OCI-LY7 (cell line): ENCODE results near the gene FHIT. TPM values are rescaled to one million over a fixed set of nuclear protein-coding genes. Genes with fewer than 3 reads are reported as not detected.

Experiments used
- BruUV-seq: library from RNA; stranded (reverse); fragments of 400-500 nt; replicated peaks from 2 replicates; lab custom pipeline; 2021; lab: Mats Ljungman, UMichigan
- CTCF ChIA-PET: fragments of 300-600 bp; sonication (Branson Sonifier 250); formaldehyde crosslinking; loops from one replicate; lab custom pipeline; 2022; ENCODE audit warnings: antibody characterized with exemption; ENCODE audit not compliant: unreplicated experiment; lab: Charles Lee
- POLR2A ChIA-PET: fragments of 300-600 bp; sonication (Branson Sonifier 250); formaldehyde crosslinking; loops from one replicate; lab custom pipeline; 2022; ENCODE audit warnings: antibody characterized with exemption; lab: Charles Lee
- DNase-seq: peaks from one replicate; pipeline ENCODE4 v3.0.0-alpha.2; 2015; ENCODE audit warnings: low spot score
- H2AFZ ChIP-seq: fragments of 200-600 bp; sonication (generic), shearing (Covaris generic); 2 replicates; pipeline ENCODE4 v1.6.1; 2014; ENCODE audit warnings: mild to moderate bottlenecking, antibody characterized with exemption, low read length, moderate library complexity
- H3K27ac ChIP-seq: fragments of 200-600 bp; sonication (generic); 2 replicates; pipeline ENCODE4 v1.5.1; 2014; ENCODE audit warnings: mixed run types, low read depth, mild to moderate bottlenecking, moderate library complexity, low read length, inconsistent platforms; ENCODE audit not compliant: poor library complexity, severe bottlenecking
- H3K36me3 ChIP-seq: fragments of 200-600 bp; sonication (generic); 2 replicates; pipeline ENCODE4 v1.6.1; 2014; ENCODE audit warnings: mild to moderate bottlenecking, antibody characterized with exemption, low read length, moderate library complexity, mixed read lengths; ENCODE audit not compliant: insufficient read depth
- H3K4me1 ChIP-seq: fragments of 200-600 bp; sonication (generic); 2 replicates; pipeline ENCODE4 v1.5.1; 2014; ENCODE audit warnings: mild to moderate bottlenecking, low read length; ENCODE audit not compliant: insufficient read depth, poor library complexity, severe bottlenecking
- H3K4me2 ChIP-seq: fragments of 200-600 bp; sonication (generic); 2 replicates; pipeline ENCODE4 v1.6.1; 2014; ENCODE audit warnings: mild to moderate bottlenecking, low read length
- H3K4me3 ChIP-seq: fragments of 200-600 bp; sonication (generic); 2 replicates; pipeline ENCODE4 v1.5.1; 2014; ENCODE audit warnings: mild to moderate bottlenecking, low read depth, low read length; ENCODE audit not compliant: poor library complexity, severe bottlenecking
- H3K79me2 ChIP-seq: fragments of 200-600 bp; sonication (generic); 2 replicates; pipeline ENCODE4 v1.6.1; 2016; ENCODE audit warnings: low read depth, mild to moderate bottlenecking, low read length, moderate library complexity, mixed read lengths; ENCODE audit not compliant: insufficient read depth
- H3K9me2 ChIP-seq: fragments of 200-600 bp; sonication (generic); 2 replicates; pipeline ENCODE4 v1.6.1; 2016; ENCODE audit warnings: mild to moderate bottlenecking, low read length, mixed read lengths; ENCODE audit not compliant: insufficient read depth
- H3K9me3 ChIP-seq: fragments of 200-600 bp; sonication (generic); 2 replicates; pipeline ENCODE4 v1.6.1; 2014; ENCODE audit warnings: mild to moderate bottlenecking, mixed run types, low read length, mixed read lengths
- H4K20me1 ChIP-seq: fragments of 200-600 bp; sonication (generic); 2 replicates; pipeline ENCODE4 v1.6.1; 2014; ENCODE audit warnings: mild to moderate bottlenecking, antibody characterized with exemption, low read length, moderate library complexity, mixed read lengths; ENCODE audit not compliant: insufficient read depth
- EZH2phosphoT487 ChIP-seq: fragments of 200-600 bp; sonication (generic); IDR thresholded peaks from 2 replicates; pipeline ENCODE4 v1.6.1; 2018; ENCODE audit warnings: low read depth, borderline replicate concordance, mild to moderate bottlenecking, mixed run types, antibody characterized with exemption, low read length, moderate library complexity, mixed read lengths
- intact Hi-C: fragments of 100-400 bp; cut with micrococcal nuclease; formaldehyde crosslinking; loops from one replicate; pipeline ENCODE4 v1.10.0; 2022; ENCODE audit not compliant: unreplicated experiment
- total RNA-seq, 2 experiments: library from RNA; depleted of rRNA in 1 of 2; stranded (reverse); fragments of >200 nt in 1 of 2; shearing (Covaris generic) in 1 of 2; gene quantifications; 2 replicates each; pipeline ENCODE4 v1.2.3, GENCODE V29; 2014 to 2022
- TF ChIP-seq, protein P1 (sequence below): fragments of 200-600 bp; sonication (generic); conservative IDR thresholded peaks from 2 replicates; pipeline ENCODE4 v1.5.1; 2014; ENCODE audit warnings: mild to moderate bottlenecking, antibody characterized with exemption, low read length, moderate library complexity, mixed read lengths

Gene FHIT
- total RNA-seq, 2 experiments from 2014 or later = 5.0 to 10.9 TPM

DNA sequence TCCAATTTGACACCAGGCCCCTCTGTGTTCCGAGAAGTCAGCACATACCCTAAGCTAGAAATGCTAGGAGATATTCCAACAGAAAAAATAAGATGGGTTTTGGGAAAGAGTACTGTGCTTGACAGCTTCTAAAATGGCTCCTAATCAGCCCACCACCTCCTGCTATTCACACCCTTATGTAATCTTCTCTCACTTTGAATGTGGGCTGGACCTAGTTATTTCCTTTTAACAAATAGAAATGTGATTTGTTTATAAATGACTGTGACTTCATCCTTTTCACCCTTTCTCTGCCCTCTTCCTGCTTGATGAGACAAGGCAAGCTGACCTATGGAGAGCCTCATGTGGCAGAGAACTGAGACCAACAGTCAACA, 961.1 kb downstream of the FHIT start:
- ChIA-PET CTCF (no interaction called here), POLR2A (interaction anchor here (0.7 to 1.1 kb wide), 3 partner anchors 10 to 248 kb away, joined by 3 to 7 read pairs (median 3); no protein-coding TSS in a partner anchor)
- BruUV-seq = no TSS peak
- Histone ChIP-seq H3K9me3 (no peaks in the 10 kb centered on the region), H3K4me1 (peaks cover 5% of the 10 kb centered on the region), H3K36me3 (no peaks in the 10 kb centered on the region), H4K20me1 (no peaks in the 10 kb centered on the region), H3K27ac (no peak overlapping the region), H3K9me2 (no peaks in the 10 kb centered on the region), H3K4me2 (no peak overlapping the region), H3K4me3 (no peak overlapping the region), H2AFZ (no peak overlapping the region), H3K79me2 (no peaks in the 10 kb centered on the region)
- TF ChIP-seq EZH2phosphoT487 = no peak
- TF ChIP-seq, protein P1, sequence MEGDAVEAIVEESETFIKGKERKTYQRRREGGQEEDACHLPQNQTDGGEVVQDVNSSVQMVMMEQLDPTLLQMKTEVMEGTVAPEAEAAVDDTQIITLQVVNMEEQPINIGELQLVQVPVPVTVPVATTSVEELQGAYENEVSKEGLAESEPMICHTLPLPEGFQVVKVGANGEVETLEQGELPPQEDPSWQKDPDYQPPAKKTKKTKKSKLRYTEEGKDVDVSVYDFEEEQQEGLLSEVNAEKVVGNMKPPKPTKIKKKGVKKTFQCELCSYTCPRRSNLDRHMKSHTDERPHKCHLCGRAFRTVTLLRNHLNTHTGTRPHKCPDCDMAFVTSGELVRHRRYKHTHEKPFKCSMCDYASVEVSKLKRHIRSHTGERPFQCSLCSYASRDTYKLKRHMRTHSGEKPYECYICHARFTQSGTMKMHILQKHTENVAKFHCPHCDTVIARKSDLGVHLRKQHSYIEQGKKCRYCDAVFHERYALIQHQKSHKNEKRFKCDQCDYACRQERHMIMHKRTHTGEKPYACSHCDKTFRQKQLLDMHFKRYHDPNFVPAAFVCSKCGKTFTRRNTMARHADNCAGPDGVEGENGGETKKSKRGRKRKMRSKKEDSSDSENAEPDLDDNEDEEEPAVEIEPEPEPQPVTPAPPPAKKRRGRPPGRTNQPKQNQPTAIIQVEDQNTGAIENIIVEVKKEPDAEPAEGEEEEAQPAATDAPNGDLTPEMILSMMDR = no peak
- intact Hi-C loops = no loop called here
- no peak for DNase-seq

- Histone ChIP-seq H3K4me1 (peaks cover 5% of the 10 kb centered on the region), H3K27ac (no peak overlapping the region), H3K4me3 (no peak overlapping the region), H3K36me3 (no peaks in the 10 kb centered on the region), H2AFZ (no peak overlapping the region), H3K9me3 (no peaks in the 10 kb centered on the region), H3K4me2 (no peak overlapping the region), H4K20me1 (no peaks in the 10 kb centered on the region), H3K9me2 (no peaks in the 10 kb centered on the region), H3K79me2 (no peaks in the 10 kb centered on the region)
- intact Hi-C loops = no loop called here
- TF ChIP-seq, protein P1 = no peak
- TF ChIP-seq EZH2phosphoT487 = no peak
- no peak for DNase-seq
- POLR2A ChIA-PET = interaction anchor here (0.5 to 1.1 kb wide), 4 partner anchors 9 to 248 kb away, joined by 3 to 7 read pairs (median 3); no protein-coding TSS in a partner anchor
- CTCF ChIA-PET = no interaction called here
- BruUV-seq = no TSS peak
Measured at GRCh38 chr3:60289341-60290121, 961.7 kb downstream of the FHIT start.

DNA sequence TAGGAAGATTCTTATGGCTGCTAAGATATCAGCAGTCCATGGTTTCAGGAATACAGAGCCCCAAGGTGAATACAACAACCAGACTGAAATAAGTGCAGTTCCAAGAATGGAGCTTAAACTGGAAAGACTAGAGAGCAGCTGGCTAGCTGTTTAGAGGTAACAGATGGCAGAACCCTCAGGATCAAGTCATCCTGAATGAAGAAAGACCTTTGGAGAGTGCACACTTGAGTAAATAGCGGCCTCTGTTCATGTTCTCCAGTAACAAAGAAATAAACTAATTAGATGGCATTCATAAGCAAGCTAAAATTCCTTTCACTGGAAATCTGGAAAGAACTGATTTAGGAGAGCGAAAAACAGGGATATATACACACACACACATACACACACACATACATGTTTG, 968.4 kb downstream of the FHIT start:
- Histone ChIP-seq H2AFZ (no peak overlapping the region), H3K27ac (no peak overlapping the region), H3K4me1 (no peaks in the 10 kb centered on the region), H3K9me3 (no peaks in the 10 kb centered on the region), H3K36me3 (no peaks in the 10 kb centered on the region), H3K4me3 (no peak overlapping the region), H3K79me2 (no peaks in the 10 kb centered on the region), H3K9me2 (no peaks in the 10 kb centered on the region), H4K20me1 (no peaks in the 10 kb centered on the region), H3K4me2 (no peak overlapping the region)
- BruUV-seq = no TSS peak
- no peak for DNase-seq
- CTCF ChIA-PET = no interaction called here
- intact Hi-C loops = no loop called here
- TF ChIP-seq EZH2phosphoT487 = no peak
- TF ChIP-seq, protein P1 = no peak
- POLR2A ChIA-PET = no interaction called here
